HEK293T (cell line): ENCODE results near the gene ZBED4.

Experiments
- CTCF ChIA-PET: fragments of 350-600 bp; formaldehyde crosslinking; extraction: SDS; loops from one replicate; lab custom pipeline; 2021; ENCODE audit warnings: antibody characterized with exemption, inconsistent platforms; lab: Yijun Ruan, JAX
- POLR2A ChIA-PET: fragments of 350-600 bp; formaldehyde crosslinking; extraction: SDS; loops from one replicate; lab custom pipeline; 2020; ENCODE audit warnings: antibody characterized with exemption, inconsistent platforms; lab: Yijun Ruan, JAX
- DNase-seq: peaks from one replicate; pipeline ENCODE4 v3.0.0; 2012; ENCODE audit warnings: mixed read lengths; ENCODE audit errors: extremely low spot score
- BHLHE40 ChIP-seq: fragments of 450-650 bp; IDR thresholded peaks from 2 replicates; pipeline ENCODE4 v1.6.1; 2016; ENCODE audit warnings: mild to moderate bottlenecking, moderate library complexity, borderline replicate concordance
- CTBP1 ChIP-seq: fragments of 450-650 bp; IDR thresholded peaks from 2 replicates; pipeline ENCODE4 v1.6.1; 2016; ENCODE audit warnings: borderline replicate concordance
- FOXA1 ChIP-seq: fragments of 450-650 bp; IDR thresholded peaks from 2 replicates; pipeline ENCODE4 v1.6.1; 2016; ENCODE audit warnings: mild to moderate bottlenecking
- FOXK2 ChIP-seq: fragments of 450-650 bp; IDR thresholded peaks from 2 replicates; pipeline ENCODE4 v1.6.1; 2016; ENCODE audit warnings: mild to moderate bottlenecking
- FOXM1 ChIP-seq: fragments of 450-650 bp; IDR thresholded peaks from 2 replicates; pipeline ENCODE4 v1.6.1; 2017; ENCODE audit warnings: mild to moderate bottlenecking, borderline replicate concordance
- L3MBTL2 ChIP-seq: fragments of 450-650 bp; conservative IDR thresholded peaks from 2 replicates; pipeline ENCODE4 v1.6.1; 2016; ENCODE audit warnings: mild to moderate bottlenecking
- NFRKB ChIP-seq: fragments of 450-650 bp; IDR thresholded peaks from 2 replicates; pipeline ENCODE4 v1.6.1; 2016; ENCODE audit warnings: mild to moderate bottlenecking, moderate library complexity
- SUZ12 ChIP-seq: fragments of 450-650 bp; IDR thresholded peaks from 2 replicates; pipeline ENCODE4 v1.6.1; 2016; ENCODE audit warnings: mild to moderate bottlenecking
- TARDBP ChIP-seq: fragments of 450-650 bp; IDR thresholded peaks from 2 replicates; pipeline ENCODE4 v1.6.1; 2016
- ZNF384 ChIP-seq: fragments of 450-650 bp; IDR thresholded peaks from 2 replicates; pipeline ENCODE4 v1.6.1; 2016

The ZBED4 gene

DNA sequence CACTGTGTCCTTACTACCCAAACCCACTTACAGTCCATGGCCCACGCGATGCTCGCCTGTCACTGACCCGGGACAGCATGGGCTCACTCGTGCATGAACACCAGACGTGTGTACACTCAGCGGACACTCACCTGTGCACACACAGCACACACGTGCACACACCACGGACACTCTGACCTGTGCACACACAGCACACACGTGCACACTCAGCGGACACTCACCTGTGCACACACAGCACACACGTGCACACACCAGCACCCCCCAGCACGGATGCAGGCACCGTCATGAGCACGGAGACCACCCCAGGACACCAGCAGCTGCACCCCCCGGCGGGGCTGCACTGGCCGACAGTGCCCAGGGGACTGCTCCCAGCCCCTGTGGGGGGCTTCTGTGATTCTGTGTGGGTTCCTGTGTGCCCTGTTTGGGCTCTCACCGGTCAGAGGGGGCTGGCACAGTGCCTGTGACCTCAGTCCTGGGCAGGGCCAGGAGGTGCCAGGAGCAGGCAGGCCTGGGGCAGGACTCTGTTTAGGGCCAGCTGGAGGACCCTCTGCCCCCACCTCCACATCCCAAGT is 85.0 kb downstream of the ZBED4 start:
- ChIA-PET POLR2A (no interaction called here), CTCF (no interaction called here)
- TF ChIP-seq SUZ12 (no peak), TARDBP (no peak), CTBP1 (no peak), NFRKB (no peak), FOXM1 (no peak), FOXK2 (no peak), L3MBTL2 (no peak), ZNF384 (no peak), FOXA1 (no peak), BHLHE40 (no peak)
- no peak for DNase-seq
